CD4-positive, alpha-beta T cell treated with Interleukin-21 for 1 hour (primary cell): Measurements from ENCODE around the gene C20orf204.

Source experiments
- DNase-seq: peaks from one replicate; pipeline ENCODE4 v3.0.0-alpha.2; 2020

C20orf204 gene

DNA sequence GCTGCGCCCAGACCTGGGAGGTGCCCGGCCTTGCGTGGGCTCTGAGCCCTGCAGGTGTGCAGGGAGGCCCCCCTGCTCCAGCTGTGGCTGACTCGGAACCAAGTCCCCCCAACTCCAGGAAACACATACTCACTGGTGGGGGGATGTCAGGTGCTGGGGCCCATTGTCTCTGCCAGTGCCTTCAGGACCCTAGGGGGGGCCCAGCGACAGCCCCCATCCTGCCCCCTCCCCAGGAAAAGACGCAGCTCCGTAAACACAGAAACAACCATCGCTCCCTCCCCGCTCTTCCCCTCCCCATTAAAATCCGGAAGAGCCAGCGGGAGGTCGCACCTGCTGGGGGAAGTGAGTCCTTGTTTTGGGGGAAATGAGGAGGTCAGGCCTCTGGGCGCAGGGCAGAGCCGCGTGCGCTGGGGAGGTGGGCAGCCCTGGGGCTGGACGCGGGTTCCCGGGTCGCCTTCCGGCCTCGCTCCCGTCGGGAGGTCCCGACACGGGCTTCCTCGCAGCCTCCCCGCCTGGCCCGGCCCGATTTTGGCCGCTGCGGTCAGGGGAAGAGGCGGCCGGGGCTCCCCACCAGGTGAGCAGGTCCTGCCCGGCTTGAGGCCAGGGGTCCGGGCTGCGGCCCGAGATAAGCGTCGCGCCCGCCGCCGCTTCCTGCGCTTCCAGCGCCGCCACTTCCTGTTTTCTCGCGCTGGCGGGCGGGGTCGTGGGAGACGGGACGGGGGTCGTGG is 6.2 kb downstream of the C20orf204 start:
- no peak for DNase-seq

DNA sequence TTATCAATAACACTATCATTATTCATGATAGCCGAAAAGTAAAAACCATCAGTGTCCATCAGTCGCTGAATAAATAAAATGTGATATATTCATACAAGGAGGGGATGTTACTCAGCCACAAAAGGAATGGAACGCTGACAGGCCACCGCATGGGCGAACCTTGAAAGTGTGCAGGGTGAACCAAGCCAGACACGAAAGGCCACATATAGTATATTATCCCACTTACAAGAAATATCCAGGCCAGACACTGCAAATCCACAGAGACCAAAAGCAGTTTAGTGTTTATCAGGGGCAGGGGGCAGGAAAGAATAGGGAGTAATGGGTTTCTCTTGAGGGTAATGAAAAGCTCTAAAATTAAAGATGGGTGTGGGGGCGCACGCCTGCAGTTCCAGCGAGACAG is 7.8 kb downstream of the C20orf204 start:
- no peak for DNase-seq

DNA sequence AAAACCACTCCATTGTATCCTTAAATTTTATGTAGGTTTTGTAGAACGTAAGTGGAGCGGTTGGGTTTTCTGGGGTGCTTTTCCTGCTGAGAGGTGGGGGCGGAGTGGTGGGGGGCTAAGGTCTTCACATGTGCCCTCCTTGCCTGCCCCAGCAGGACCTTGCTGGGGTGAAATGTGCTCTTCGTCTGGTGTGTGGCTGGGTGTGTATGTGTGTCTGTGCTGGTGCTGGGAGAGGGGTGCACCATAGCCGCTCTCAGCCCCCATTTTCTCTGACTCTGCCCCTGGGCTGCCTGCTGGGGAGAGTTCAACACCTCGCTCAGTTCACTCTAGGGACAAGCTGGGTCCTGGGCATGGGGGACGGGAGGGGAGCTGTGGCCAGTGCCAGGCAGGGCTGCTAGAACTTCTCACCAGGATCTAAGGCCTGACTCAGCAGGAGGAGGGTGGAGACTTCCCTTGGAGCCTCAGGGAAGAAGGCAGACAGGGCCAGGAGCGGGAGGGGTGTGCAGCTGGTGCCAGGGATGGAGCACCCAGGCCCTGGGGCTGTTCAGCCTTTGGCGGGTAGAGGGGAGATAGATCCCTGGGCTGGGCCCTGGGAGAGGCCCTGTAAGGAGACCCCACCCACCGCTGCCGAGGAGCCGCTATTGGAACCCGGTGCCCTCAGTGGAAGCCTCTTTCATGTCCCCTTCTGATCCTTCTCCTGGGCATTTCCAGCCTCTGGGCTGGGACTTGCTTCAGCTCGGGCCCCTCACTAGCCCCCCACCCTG is 8.7 kb downstream of the C20orf204 start:
- DNase-seq = no peak

DNA sequence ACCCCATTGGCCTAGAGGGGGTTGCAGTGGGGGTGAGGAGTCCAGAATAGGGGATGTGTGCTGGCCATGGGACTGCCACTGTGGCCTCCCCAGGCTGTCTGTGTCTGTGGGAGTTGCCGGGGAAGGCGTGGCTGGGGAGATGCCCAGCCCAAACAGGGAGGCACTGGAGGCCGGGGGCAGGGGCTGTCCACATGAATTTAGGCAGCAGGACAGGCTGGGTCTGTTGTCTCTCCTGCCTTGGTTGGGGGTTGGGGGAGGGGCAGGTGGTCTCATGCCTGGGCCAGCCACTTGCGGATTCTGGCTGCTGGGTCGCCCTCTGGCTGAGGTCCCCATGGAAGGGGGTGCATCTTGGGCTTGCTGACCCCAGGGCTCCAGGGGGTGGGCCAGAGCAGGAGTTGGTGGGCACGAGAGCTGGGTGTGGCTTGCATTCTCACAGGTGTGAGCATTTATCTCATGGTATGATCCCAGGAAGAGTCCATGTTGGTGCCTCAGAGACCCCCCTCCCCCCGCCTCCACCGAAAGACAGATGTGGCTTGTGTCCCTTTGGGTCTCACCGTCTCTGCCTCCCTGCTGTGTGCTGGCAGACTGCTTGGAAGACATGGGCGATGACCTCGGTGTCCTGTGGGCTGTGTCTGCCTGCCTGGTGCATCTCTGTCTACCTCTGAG is 9.5 kb downstream of the C20orf204 start:
- DNase-seq = no peak

DNA sequence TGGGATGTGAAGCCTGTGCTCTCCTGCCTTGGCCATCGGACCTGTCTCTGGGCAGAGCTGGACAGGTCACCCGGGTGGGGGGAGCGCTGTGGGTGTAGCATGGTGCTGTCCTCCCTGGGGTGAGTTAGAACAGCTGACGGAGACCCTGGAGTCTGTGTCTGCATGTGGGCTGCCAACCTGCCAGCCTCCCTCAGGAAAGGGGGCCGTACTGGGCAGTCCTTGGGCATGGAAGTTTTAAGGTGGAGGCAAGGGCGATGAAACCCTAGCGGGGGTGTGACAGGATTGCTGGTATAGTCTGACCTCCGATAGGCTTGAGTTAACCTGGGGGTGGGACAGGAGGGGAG is 11.0 kb downstream of the C20orf204 start:
- no peak for DNase-seq

DNA sequence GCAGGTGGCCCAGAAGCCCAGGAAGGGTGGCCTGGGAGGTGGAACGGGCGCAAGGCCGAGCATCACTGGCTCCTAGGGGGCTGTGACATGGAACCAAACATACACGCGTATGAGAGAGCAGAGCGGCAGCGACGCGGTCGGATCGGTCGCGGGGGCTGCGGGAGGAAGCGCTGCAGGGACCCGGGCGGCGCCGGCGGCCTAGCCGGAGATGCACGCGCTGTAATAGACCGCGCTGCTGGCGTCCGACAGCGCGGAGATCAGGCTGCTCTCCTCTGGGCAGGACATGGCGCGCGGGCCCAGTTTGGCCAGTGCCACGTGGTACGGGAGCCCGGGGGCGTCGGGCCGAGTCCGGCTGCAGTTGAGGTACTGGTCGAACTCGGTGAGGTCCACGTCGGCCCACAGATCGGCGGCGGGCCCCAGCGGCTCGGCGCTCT is 12.0 kb downstream of the C20orf204 start:
- no peak for DNase-seq

DNA sequence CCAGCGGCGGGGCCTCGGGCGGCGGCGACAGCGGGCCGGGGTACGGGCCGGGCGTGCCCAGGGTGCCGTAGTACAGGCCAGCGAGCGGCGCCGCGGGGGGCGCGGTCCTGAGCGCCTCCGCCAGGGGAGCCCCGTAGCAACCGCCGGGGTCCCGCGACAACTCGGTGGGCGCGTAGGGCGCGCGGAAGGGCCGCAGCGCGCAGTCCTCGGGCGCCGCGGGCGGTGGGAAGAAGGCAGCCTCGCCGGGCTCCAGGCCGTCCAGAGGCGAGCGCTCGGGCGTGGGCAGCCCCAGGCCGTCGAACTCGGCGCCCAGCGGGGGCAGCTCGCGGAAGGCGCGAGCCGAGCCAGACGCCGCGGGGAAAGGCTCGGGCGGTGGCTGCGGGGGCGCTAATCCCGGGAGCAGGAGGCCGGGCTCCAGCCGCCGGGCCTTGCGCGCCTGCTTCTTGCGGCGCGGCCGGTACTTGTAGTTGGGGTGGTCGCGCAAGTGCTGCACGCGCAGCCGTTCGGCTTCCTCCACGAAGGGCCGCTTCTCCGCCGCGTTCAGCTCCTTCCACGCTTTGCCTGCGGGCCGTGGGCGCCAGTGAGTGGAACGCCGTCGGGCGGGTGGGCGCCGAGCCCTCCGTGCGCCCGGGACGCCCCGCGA is 12.5 kb downstream of the C20orf204 start:
- DNase-seq = no peak

DNA sequence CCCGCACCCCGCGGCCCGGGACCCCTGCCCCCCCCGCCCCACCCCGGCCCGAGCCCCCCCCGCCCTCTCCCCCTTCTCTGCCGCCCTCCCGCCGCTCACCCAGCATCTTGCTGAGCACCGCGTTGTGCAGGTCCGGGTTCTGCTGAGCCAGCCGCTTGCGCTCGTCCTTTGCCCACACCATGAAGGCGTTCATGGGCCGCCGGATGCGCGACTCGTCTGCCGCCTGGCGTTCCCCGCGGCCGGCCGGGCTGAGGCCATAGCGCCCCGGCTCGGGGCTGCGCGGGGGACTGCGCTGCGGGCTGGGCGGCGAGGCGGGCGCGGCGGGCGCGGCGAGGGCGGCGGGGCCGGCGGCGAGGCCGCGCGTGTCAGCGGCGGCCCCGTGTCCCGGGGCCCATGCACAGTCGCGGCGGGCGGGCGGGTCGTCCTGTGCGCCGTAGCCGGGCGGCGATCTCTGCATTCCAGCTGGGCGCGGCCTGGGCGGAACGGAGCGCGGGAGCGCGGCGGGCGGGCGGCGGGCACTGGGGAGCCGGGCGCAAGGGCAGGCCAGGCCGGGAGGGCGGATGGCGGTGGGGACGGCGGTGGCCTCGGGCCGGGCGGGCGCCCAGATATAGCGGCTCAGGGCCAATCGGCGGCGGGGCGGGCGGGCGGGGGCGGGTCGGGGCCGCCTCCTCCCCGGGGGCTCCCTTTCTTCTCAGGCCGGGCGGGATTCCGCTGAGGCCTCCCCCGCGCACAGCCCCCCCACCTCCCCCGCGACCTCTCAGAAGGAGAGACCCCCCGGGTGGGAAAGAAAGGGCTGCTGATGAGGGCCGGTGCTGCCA is 13.3 kb downstream of the C20orf204 start, which contains the start of gene SOX18:
Gene SOX18, minus strand, starts transcription at position 580 of the 818 bp plus-strand sequence. Its CDS starts 123 bp downstream, at position 457.
- DNase-seq = peak; percentile 37

DNA sequence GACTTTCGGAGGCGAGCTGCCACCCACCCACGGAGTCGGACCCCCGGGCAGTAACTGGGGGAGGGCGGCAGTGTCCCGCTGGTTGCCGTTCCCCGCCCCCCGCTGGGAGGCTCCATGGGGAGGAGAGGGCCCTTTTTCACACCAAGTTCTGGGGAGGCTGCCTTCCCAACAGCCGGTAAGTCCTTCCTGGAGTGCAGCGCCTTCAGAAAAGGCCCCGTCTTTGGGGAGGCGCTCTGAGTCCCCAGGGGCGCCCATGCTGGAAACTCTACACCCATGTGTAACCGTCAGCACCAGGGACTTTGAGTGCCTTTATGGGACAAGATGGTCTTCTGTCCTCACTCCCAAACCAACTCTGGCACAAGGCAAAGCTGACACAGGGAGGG is 13.9 kb downstream of the C20orf204 start:
- DNase-seq = no peak

DNA sequence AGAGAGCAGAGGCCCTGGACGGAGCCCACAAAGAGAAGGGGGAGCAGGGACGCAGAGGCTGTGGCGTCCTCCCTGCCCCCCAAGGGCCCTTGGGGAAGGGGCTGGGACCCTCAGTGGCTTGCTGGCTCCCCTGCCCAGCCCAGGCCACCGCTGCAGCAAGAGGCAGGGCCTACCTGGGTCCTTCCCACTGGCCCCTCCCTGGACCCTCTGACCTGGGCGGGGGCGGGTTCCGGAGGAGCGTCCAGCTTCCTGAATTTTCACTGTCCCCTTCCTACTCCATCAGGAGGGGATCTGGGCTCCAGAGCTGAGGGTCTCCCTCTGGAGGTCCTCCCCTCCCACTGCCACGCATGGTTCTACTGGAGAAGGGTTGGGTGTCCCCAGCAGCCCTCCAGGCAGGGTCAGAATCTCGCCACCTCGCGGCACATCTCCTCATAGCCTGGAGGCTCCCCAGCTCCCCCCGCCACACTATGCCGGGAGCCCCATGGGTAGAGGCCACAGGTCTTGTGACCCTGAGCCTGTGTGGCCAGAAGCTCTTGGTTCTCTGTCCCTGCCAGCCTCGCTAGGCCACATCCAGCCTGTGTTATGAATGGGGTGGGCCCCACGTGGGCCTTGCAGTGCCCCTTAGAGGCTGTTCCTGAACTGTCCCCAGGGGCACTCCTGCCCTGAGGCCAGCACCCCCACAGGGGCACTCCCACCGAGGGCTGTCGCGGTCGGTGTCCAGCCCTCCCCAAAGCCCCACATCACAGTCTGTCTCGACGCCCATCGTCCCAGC is 14.5 kb downstream of the C20orf204 start:
- DNase-seq = no peak

DNA sequence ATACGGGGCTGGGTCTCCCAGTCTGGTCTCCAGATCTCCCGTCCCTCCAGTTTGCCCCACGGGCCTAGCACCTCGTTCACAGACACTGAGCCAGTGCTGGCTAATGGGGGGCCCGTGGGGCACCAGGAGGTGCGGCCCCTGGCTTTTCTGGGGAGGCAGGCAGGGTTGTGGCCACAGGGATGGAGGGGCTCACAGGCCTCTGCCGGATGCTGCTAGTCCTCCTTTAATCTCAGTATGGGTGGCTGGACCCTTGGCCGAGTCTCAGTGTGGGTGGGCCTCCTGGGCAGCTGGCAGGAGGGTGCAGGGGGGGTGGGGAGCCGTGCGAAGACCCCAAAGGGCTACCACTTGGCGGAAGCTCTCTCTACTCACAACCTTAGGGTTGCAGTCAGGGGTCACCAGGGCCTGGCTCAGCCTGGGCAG is 15.1 kb downstream of the C20orf204 start:
- no peak for DNase-seq

DNA sequence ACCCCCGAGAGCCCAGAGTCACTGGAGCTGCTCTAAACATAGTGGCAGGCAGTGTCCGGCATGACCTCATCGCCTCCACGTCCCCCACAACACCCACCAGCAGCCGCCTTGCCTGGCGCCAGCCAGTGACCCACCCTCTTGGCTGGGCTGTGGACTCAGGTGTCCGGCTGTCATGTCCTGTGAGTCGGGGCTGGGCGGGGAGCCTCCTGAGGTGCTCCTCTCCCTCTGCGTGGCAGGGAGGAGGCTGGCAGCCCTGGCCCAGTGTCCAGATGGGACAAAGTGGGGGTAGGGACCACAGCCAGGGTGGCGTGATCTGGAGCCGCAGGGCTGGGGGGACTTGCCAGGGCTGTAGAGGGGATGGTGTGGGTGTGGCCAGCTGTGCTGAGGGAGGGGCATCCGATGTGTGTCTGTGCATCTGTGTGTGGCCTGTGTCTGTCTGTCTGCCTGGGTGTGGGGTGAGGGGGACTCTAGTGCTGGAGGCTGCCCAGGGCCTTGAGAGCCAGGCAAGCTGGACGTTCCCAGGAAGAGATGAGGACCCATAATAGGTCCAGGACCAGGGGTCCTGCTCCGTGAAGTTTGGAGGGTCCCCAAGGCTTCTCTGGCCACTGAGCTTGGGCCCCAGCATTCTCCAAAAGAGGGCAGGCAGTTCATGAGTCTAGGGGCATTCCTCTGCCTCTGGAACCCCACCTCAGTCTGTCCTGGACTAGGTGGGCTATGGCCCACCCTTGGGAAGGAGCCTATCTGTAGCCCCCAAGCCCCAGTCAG is 15.8 kb downstream of the C20orf204 start:
- no peak for DNase-seq

DNA sequence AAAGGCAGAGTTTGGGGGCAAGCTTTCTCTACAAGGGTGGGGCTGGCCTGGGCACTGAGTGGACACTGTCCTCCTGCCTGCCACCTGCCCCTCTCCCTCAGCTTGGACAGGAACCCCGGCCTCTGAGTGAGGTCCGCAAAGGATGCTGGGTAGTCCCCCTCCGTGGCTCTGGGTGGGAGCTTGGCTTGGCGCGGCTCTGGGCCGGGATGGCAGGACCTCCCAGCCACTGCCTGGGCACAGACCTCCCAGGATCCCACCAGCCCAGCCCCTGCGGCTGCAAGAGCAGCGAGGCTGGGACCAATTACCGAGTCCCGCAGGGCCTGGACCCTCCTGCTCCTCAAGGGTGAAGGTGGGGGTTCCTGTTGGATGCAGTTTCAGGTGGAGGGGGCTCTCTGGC is 16.3 kb downstream of the C20orf204 start:
- DNase-seq = no peak

DNA sequence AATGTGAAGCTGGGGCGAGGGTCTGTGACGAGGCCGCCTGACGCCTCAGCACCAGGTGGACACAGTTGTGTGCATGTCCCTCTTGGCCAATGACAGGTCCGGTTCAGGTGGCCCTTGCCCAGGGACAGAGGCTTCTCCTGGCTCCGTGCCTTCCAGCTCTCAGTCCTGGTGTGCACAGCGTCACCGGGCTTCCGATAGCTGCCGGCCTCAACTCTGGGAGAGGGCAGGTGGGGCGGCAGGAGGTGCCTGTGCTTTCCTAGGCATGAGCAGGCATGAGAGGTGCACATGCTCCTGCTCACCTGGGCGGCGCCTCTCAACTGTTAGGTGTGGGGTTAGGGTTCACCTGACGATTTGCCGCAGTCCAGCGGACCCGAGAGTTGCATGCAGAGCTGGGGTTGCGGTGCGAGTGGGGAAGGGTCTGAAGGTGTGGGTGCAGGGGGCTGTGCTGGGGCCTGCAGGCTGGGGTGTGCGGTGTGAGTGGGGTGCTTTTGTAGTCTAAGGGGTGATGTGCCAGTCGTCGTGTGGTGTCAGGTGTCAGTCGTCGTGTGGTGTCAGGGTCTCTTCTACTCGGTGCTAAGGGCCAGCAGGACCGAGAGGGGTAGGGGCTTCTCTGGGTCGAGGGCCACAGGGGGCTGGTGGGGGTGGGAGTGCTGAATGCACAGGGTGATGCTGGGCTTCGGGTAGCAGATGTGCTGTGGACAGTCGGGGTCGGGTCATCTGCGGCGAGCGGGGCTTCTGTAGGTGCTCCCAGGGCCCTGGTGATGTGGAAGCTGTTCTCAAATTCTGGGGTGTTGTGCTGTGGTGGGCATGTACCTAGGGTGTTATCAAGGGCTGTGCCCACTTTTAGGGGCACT is 17.2 kb downstream of the C20orf204 start:
- no peak for DNase-seq

DNA sequence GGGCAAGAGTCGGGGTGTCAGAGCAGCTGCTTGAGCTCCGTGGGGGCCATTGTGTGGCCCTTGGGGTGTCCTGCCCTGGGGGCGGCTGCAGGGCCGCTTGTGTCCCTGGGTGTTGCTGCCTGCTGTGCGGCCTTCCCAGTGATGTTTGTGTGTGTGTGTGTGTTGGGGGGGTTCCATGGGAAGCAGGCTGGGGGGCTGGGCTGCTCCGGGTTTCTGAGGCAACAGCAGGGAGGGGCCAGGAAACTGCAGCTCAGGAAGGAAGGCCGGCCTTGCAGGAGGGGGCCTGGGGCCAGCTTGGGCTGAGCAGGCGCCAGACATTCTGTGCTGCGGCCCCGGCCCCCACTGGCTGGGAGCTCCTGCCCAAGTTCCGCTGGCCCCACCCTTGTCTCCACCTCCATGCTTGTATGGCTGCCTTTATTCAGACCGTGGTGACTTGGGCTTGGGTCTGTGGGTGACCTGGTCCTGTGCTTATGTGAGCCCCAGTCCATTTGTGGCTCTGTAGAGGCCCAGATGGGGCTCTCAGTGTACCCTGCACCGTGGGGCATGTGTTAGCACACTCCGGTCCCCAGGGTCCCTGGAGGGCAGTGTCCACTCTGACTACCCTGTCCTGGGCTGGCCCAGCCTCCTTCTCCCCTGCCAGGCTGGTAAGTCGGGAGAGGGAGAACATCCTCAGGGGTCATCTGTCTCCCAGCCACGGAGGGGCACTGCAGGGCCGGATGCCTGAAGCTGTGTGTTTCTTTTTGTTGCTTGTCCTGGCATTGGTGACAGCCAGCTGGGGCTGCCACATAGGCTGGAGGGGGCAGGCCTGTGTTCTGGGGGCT is 18.1 kb downstream of the C20orf204 start:
- DNase-seq = no peak

DNA sequence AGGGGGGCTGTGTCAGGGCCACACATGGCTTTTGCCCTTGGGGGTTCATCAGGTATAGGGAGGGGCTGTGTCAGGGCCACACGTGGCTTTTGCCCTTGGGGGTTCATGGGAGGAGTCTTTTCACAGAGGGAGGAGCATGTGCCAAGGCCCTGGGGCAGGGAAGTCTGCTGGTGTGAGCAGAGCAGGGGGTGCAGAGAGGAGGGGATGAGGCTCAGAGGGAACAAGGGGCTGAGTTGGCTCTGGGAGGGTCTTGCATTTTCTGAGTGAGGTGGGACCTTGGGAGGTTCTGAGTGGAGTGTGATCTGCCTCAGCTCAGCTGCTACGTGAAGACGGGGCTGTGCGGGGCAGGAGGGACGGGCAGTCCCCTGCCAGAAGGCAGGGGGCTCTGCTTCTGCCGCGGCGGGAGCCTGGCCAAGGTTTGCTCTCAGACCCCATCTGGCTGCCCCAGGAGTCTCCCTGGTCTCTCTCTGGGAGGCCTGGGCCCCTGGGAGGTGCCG is 19.5 kb downstream of the C20orf204 start:
- DNase-seq = no peak

DNA sequence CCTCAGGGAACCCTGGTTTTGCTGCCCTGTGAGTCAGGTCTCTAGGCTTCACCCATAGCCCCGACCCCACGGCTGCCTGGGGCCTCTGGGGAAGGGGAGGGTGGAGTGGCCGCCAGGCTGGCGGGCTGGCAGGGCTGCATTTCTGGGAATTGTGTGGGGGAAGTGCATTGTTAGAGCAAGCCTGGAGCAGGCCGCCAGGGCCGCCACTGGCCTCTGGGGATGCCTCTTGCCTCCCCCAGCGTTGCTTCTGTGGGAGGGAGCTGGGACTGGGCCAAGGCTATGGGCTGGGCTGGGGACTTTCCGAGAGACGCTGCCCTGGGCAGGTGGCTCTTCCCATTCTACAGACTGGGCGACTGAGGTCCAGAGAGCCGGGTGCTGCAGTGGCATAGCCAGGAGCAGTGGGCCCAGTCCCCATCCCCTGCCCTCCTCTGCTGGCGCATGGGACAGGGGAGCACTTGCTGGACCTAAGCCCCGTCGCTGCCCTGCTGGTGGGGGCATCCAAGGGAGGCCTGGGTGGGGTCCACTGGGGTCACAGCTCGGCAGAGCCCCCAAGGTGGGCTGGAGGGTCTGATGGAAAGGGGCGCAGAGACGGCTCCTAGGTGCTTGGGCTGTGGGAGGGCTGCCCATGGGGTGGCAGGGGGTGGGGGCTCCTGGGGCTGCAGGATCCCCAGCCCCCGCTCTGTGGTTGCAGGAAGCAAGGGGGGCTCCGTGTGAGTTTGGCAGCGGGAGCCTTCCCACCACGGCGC is 20.1 kb downstream of the C20orf204 start:
- no peak for DNase-seq

DNA sequence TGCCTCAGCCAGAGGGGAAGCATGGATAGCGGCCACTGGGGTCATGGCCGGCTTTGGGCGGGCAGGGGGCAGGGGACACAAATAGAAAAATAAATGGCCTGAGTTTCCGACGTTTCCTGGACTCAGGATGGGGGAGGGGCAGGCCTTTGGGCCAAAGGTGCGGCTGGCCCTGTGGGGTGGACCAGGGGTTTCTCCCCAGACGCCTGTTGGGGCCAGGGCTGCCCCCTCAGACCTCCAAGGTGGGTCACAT is 20.6 kb downstream of the C20orf204 start:
- DNase-seq = no peak
